Thyroid gland (tissue), 4 donors: ENCODE data around the gene FBXO31.
A peak's percentile ranks its signal among the peaks of the same experiment; 100 is the strongest.

ENCODE experiments used
- CTCF ChIP-seq, 6 experiments: fragments of 200-600 bp in 3 of 6; fragments of 450-650 bp in 3 of 6; sonication (generic) in 3 of 6; IDR thresholded peaks; one replicate each; pipeline ENCODE4 v1.5.1; 2016 to 2019; ENCODE audit warnings: antibody characterized with exemption in 6 of 6, mild to moderate bottlenecking in 2 of 6, inconsistent platforms in 1 of 6, moderate library complexity in 1 of 6
- POLR2A ChIP-seq, 2 donors: fragments of 450-650 bp; IDR thresholded peaks; one replicate each; pipeline ENCODE4 v1.6.1; 2017; ENCODE audit warnings: antibody characterized with exemption in 2 of 2, mild to moderate bottlenecking in 2 of 2, moderate library complexity in 1 of 2

GRCh38 chr16:87416826-87417527, 33.4 kb upstream of the FBXO31 start:
- TF ChIP-seq CTCF (IDR thresholded peaks at IDR 0.05) (peak; percentile 21 to 60 (median 46)), POLR2A (IDR thresholded peaks at IDR 0.05) (no peak)
